ENCODE results near the gene ZNF19.

- no peak for TF ChIP-seq EZH2 (IDR thresholded peaks at IDR 0.05; ENCODE audit: borderline replicate concordance, low read depth, low read length)
- TF ChIP-seq, protein P1, sequence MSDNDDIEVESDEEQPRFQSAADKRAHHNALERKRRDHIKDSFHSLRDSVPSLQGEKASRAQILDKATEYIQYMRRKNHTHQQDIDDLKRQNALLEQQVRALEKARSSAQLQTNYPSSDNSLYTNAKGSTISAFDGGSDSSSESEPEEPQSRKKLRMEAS (CRISPR knock-in tag; IDR thresholded peaks at IDR 0.05) = no peak
- TF ChIP-seq, protein P2, sequence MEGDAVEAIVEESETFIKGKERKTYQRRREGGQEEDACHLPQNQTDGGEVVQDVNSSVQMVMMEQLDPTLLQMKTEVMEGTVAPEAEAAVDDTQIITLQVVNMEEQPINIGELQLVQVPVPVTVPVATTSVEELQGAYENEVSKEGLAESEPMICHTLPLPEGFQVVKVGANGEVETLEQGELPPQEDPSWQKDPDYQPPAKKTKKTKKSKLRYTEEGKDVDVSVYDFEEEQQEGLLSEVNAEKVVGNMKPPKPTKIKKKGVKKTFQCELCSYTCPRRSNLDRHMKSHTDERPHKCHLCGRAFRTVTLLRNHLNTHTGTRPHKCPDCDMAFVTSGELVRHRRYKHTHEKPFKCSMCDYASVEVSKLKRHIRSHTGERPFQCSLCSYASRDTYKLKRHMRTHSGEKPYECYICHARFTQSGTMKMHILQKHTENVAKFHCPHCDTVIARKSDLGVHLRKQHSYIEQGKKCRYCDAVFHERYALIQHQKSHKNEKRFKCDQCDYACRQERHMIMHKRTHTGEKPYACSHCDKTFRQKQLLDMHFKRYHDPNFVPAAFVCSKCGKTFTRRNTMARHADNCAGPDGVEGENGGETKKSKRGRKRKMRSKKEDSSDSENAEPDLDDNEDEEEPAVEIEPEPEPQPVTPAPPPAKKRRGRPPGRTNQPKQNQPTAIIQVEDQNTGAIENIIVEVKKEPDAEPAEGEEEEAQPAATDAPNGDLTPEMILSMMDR (IDR thresholded peaks at IDR 0.05 in 2 of 3, conservative IDR thresholded peaks at IDR 0.05 in 1 of 3; ENCODE audit: insufficient read depth in 2 of 3, low read depth in 1 of 3, low read length in 3 of 3) = no peak
- no peak for TF ChIP-seq SMAD3 (CRISPR knock-in tag; conservative IDR thresholded peaks at IDR 0.05)
- TF ChIP-seq MAZ (CRISPR knock-in tag; conservative IDR thresholded peaks at IDR 0.05 in 1 of 2, IDR thresholded peaks at IDR 0.05 in 1 of 2) = no peak
- no peak for TF ChIP-seq POLR2AphosphoS5 (IDR thresholded peaks at IDR 0.05; ENCODE audit: control insufficient read depth, insufficient read depth, low read depth, low read length)
- TF ChIP-seq RFX5 (IDR thresholded peaks at IDR 0.05; ENCODE audit: low read depth, low read length) = no peak
These were observed 37.0 kb upstream of the ZNF19 start, which contains the start of gene CHST4 for GRCh38 chr16:71526111-71526631.
